Activated gamma-delta T cell treated with Interleukin-2 at 50 U/mL for 16 hours (primary cell): ENCODE data around the gene PLA2G6.

Source experiments
- DNase-seq: peaks from one replicate; pipeline ENCODE4 v3.0.0-alpha.2; 2020

The PLA2G6 gene

GRCh38 chr22:38067761-38068360 lies 113.8 kb downstream of the PLA2G6 start:
- no peak for DNase-seq

- DNase-seq, result no peak
Observed at GRCh38 chr22:38067028-38067415, 114.6 kb downstream of the PLA2G6 start.

GRCh38 chr22:38066381-38067027 lies 115.1 kb downstream of the PLA2G6 start:
- DNase-seq, result no peak

GRCh38 chr22:38065539-38065938 lies 116.1 kb downstream of the PLA2G6 start:
- no peak for DNase-seq

- no peak for DNase-seq
Observed at GRCh38 chr22:38062791-38063190, 118.8 kb downstream of the PLA2G6 start.
